NT2/D1 (cell line): ENCODE results near the gene COX7A1.

Experiments
- YY1 ChIP-seq: IDR thresholded peaks from 2 replicates; pipeline ENCODE4 v1.6.1; 2011; ENCODE audit not compliant: insufficient read length, insufficient read depth
- ZNF274 ChIP-seq: IDR thresholded peaks from 2 replicates; pipeline ENCODE4 v1.6.1; 2011; ENCODE audit warnings: mild to moderate bottlenecking, low read depth, low read length

DNA sequence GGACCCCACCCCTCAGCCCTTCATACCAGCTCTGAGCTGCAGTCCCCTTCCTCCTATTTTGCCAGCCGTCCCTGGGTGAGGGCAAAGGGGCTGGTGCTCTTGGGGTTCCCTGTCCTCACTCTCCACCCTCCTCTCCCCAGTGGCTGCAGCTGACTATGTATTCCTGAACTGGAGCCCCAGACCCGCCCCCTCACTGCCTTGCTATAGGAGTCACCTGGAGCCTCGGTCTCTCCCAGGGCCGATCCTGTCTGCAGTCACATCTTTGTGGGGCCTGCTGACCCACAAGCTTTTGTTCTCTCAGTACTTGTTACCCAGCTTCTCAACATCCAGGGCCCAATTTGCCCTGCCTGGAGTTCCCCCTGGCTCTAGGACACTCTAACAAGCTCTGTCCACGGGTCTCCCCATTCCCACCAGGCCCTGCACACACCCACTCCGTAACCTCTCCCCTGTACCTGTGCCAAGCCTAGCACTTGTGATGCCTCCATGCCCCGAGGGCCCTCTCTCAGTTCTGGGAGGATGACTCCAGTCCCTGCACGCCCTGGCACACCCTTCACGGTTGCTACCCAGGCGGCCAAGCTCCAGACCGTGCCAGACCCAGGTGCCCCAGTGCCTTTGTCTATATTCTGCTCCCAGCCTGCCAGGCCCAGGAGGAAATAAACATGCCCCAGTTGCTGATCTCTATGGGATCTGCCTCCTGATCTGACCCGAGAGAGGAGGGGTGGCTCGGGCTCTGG is 2.4 kb downstream of the COX7A1 start:
- TF ChIP-seq YY1 = no peak
- TF ChIP-seq ZNF274 = no peak
